Measurements from ENCODE around the gene SLC4A3. TPM values are rescaled to one million over a fixed set of nuclear protein-coding genes. Genes with fewer than 3 reads are reported as not detected.

Gene SLC4A3
- total and polyA plus RNA-seq, 2 of the 13 experiments (the other 11 are each of a cell fraction or from before 2014, with no cell fraction given) = 0.18 to 0.95 TPM

DNA sequence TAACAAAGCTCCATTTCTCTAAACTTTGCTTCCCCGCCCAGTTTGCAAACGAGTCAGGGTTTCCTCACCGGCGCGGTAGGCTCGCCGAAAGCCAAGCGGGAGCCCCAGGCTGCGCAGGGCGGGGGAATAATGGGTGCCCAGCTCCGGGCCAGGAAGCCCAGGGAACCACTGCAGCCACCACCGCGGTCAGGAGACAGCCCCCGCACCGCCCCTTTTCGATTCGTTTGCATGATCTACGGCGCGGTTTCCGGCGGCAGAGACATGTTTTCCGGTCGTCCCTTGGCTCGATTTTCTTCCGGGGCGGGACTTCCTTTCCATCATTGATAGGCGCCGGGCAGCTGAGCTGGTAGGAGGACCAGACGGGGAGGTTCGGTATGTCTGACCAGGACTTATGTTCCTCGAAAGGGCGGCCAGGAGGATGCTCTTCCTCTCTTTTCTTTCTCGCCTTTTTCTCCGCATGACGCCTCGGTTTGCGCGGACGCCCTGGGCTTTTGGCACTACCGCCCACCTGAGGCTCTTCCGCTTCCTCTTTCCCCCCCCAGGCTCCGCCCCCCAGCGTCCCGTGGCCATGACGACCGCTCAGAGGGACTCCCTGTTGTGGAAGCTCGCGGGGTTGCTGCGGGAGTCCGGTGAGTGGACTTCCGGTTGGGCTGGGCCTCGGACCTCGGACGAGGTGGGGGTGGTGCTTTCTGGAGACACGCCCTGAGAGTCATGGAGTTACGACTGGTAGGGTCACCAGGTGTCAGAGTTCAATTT is 29.7 kb upstream of the SLC4A3 start, which contains the start of gene STK11IP (continued):
- TF ChIP-seq TCF7 (IDR thresholded peaks at IDR 0.05; ENCODE audit: low read depth) (no peak), GFI1 (CRISPR knock-in tag; IDR thresholded peaks at IDR 0.05; ENCODE audit: borderline replicate concordance) (peak; percentile 56; the same call in 1 of the 2 replicates), ZNF333 (CRISPR knock-in tag; IDR thresholded peaks at IDR 0.05; ENCODE audit: borderline replicate concordance) (0 out of 2 replicates have a peak, but pooled peaks have one; percentile 49), TBL1XR1 (IDR thresholded peaks at IDR 0.05; ENCODE audit: borderline replicate concordance, low read length, partially characterized antibody) (peak; percentile 54), SKI (IDR thresholded peaks at IDR 0.05; ENCODE audit: partially characterized antibody) (peak; percentile 65), SIX1 (CRISPR knock-in tag; IDR thresholded peaks at IDR 0.05; ENCODE audit: borderline replicate concordance) (peak; percentile 42; the same call in 1 of the 2 replicates), NFKBIZ (CRISPR knock-in tag; IDR thresholded peaks at IDR 0.05) (no peak; the same call in none of the 2 replicates), FOXM1 (CRISPR knock-in tag; IDR thresholded peaks at IDR 0.05) (no peak), ADNP (CRISPR knock-in tag; IDR thresholded peaks at IDR 0.05) (no peak), BCL6 (CRISPR knock-in tag; IDR thresholded peaks at IDR 0.05) (peak; percentile 57), ZFY (CRISPR knock-in tag; IDR thresholded peaks at IDR 0.05) (peak; percentile 53)
- TF ChIP-seq, protein P1, sequence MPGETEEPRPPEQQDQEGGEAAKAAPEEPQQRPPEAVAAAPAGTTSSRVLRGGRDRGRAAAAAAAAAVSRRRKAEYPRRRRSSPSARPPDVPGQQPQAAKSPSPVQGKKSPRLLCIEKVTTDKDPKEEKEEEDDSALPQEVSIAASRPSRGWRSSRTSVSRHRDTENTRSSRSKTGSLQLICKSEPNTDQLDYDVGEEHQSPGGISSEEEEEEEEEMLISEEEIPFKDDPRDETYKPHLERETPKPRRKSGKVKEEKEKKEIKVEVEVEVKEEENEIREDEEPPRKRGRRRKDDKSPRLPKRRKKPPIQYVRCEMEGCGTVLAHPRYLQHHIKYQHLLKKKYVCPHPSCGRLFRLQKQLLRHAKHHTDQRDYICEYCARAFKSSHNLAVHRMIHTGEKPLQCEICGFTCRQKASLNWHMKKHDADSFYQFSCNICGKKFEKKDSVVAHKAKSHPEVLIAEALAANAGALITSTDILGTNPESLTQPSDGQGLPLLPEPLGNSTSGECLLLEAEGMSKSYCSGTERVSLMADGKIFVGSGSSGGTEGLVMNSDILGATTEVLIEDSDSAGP (CRISPR knock-in tag; IDR thresholded peaks at IDR 0.05; ENCODE audit: borderline replicate concordance) = peak; percentile 95
- TF ChIP-seq, protein P2, sequence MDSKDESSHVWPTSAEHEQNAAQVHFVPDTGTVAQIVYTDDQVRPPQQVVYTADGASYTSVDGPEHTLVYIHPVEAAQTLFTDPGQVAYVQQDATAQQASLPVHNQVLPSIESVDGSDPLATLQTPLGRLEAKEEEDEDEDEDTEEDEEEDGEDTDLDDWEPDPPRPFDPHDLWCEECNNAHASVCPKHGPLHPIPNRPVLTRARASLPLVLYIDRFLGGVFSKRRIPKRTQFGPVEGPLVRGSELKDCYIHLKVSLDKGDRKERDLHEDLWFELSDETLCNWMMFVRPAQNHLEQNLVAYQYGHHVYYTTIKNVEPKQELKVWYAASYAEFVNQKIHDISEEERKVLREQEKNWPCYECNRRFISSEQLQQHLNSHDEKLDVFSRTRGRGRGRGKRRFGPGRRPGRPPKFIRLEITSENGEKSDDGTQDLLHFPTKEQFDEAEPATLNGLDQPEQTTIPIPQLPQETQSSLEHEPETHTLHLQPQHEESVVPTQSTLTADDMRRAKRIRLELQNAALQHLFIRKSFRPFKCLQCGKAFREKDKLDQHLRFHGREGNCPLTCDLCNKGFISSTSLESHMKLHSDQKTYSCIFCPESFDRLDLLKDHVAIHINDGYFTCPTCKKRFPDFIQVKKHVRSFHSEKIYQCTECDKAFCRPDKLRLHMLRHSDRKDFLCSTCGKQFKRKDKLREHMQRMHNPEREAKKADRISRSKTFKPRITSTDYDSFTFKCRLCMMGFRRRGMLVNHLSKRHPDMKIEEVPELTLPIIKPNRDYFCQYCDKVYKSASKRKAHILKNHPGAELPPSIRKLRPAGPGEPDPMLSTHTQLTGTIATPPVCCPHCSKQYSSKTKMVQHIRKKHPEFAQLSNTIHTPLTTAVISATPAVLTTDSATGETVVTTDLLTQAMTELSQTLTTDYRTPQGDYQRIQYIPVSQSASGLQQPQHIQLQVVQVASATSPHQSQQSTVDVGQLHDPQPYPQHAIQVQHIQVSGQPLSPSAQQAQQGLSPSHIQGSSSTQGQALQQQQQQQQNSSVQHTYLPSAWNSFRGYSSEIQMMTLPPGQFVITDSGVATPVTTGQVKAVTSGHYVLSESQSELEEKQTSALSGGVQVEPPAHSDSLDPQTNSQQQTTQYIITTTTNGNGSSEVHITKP (CRISPR knock-in tag; IDR thresholded peaks at IDR 0.05; ENCODE audit: low read depth) = peak; percentile 74
- TF ChIP-seq, protein P3, sequence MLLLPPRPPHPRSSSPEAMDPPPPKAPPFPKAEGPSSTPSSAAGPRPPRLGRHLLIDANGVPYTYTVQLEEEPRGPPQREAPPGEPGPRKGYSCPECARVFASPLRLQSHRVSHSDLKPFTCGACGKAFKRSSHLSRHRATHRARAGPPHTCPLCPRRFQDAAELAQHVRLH (CRISPR knock-in tag; IDR thresholded peaks at IDR 0.05; ENCODE audit: borderline replicate concordance, low read depth) = peak; percentile 88
- TF ChIP-seq, protein P4, sequence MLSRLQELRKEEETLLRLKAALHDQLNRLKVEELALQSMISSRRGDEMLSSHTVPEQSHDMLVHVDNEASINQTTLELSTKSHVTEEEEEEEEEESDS (CRISPR knock-in tag; IDR thresholded peaks at IDR 0.05; ENCODE audit: borderline replicate concordance) = no peak
- TF ChIP-seq, protein P5, sequence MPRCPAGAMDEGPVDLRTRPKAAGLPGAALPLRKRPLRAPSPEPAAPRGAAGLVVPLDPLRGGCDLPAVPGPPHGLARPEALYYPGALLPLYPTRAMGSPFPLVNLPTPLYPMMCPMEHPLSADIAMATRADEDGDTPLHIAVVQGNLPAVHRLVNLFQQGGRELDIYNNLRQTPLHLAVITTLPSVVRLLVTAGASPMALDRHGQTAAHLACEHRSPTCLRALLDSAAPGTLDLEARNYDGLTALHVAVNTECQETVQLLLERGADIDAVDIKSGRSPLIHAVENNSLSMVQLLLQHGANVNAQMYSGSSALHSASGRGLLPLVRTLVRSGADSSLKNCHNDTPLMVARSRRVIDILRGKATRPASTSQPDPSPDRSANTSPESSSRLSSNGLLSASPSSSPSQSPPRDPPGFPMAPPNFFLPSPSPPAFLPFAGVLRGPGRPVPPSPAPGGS (CRISPR knock-in tag; IDR thresholded peaks at IDR 0.05) = peak; percentile 70; the same call in 1 of the 2 replicates
- TF ChIP-seq, protein P6, sequence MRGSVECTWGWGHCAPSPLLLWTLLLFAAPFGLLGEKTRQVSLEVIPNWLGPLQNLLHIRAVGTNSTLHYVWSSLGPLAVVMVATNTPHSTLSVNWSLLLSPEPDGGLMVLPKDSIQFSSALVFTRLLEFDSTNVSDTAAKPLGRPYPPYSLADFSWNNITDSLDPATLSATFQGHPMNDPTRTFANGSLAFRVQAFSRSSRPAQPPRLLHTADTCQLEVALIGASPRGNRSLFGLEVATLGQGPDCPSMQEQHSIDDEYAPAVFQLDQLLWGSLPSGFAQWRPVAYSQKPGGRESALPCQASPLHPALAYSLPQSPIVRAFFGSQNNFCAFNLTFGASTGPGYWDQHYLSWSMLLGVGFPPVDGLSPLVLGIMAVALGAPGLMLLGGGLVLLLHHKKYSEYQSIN (CRISPR knock-in tag; IDR thresholded peaks at IDR 0.05; ENCODE audit: borderline replicate concordance) = no peak
- TF ChIP-seq, protein P7, sequence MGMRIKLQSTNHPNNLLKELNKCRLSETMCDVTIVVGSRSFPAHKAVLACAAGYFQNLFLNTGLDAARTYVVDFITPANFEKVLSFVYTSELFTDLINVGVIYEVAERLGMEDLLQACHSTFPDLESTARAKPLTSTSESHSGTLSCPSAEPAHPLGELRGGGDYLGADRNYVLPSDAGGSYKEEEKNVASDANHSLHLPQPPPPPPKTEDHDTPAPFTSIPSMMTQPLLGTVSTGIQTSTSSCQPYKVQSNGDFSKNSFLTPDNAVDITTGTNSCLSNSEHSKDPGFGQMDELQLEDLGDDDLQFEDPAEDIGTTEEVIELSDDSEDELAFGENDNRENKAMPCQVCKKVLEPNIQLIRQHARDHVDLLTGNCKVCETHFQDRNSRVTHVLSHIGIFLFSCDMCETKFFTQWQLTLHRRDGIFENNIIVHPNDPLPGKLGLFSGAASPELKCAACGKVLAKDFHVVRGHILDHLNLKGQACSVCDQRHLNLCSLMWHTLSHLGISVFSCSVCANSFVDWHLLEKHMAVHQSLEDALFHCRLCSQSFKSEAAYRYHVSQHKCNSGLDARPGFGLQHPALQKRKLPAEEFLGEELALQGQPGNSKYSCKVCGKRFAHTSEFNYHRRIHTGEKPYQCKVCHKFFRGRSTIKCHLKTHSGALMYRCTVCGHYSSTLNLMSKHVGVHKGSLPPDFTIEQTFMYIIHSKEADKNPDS (CRISPR knock-in tag; IDR thresholded peaks at IDR 0.05) = no peak
